HCT116 (cell line): ENCODE results near the gene CYB5D1. TPM values are rescaled to one million over a fixed set of nuclear protein-coding genes. Genes with fewer than 3 reads are reported as not detected.

Experiments
- ATAC-seq: fragments of 200-7000 bp; cut with Tn5 transposase; 2 replicates; pipeline ENCODE4 v1.9.1; 2020; ENCODE audit warnings: mild to moderate bottlenecking, moderate library complexity
- BruUV-seq: library from RNA; stranded (reverse); fragments of 400-500 nt; replicated peaks from 2 replicates; lab custom pipeline; 2021; lab: Mats Ljungman, UMichigan
- CTCF ChIA-PET: fragments of 300-600 bp; sonication (Branson Sonifier 250); formaldehyde crosslinking; loops from one replicate; lab custom pipeline; 2021; ENCODE audit warnings: antibody characterized with exemption; lab: Charles Lee
- POLR2A ChIA-PET: fragments of 300-600, 350-600 bp; sonication (Branson Sonifier 250); formaldehyde crosslinking; loops from one replicate; lab custom pipeline; 2021; ENCODE audit warnings: antibody characterized with exemption; lab: Charles Lee
- RAD21 ChIA-PET, 2 experiments: fragments of 300-600 bp; sonication (Branson Sonifier 250); formaldehyde crosslinking; loops; one replicate each; lab custom pipeline; 2023; ENCODE audit warnings: low total read pairs in 2 of 2; ENCODE audit not compliant: uncharacterized antibody in 2 of 2, unreplicated experiment in 2 of 2, low non-redundant PET in 1 of 2; lab: Charles Lee
- DNase-seq: peaks from one replicate; pipeline ENCODE4 v3.0.0-alpha.2; 2010; ENCODE audit warnings: low read depth, low spot score
- H2AFZ ChIP-seq: fragments of 200-600 bp; shearing (Covaris generic), sonication (generic); 2 replicates; pipeline ENCODE4 v1.6.1; 2017; ENCODE audit warnings: low read depth, mixed run types, mixed read lengths, antibody characterized with exemption, low read length; ENCODE audit not compliant: poor library complexity, severe bottlenecking
- H3K27ac ChIP-seq: 2 replicates; pipeline ENCODE4 v1.5.1; 2012; ENCODE audit warnings: low read depth, low read length
- H3K27me3 ChIP-seq: fragments of 200-600 bp; sonication (generic); 2 replicates; pipeline ENCODE4 v1.6.1; 2016; ENCODE audit warnings: mixed run types, low read length, mixed read lengths; ENCODE audit not compliant: insufficient read depth
- H3K36me3 ChIP-seq, 2 experiments: fragments of 200-500 bp in 1 of 2; fragments of 200-600 bp in 1 of 2; sonication (Bioruptor generic) in 1 of 2; sonication (generic) in 1 of 2; 2 replicates each; pipeline versions ENCODE4 v1.5.1 to v1.6.1; 2014 to 2016; ENCODE audit warnings: low read length in 2 of 2, inconsistent platforms in 1 of 2, mixed read lengths in 1 of 2, mixed run types in 1 of 2; ENCODE audit not compliant: insufficient read depth in 2 of 2, control insufficient read depth in 1 of 2
- H3K4me1 ChIP-seq, 2 experiments: fragments of 200-600 bp in 1 of 2; sonication (generic) in 1 of 2; 2 replicates each; pipeline versions ENCODE4 v1.5.1 to v1.6.1; 2012 to 2017; ENCODE audit warnings: low read length in 2 of 2, inconsistent platforms in 1 of 2, mild to moderate bottlenecking in 1 of 2, mixed read lengths in 1 of 2, mixed run types in 1 of 2, moderate library complexity in 1 of 2; ENCODE audit not compliant: insufficient read depth in 2 of 2, control insufficient read depth in 1 of 2
- H3K4me2 ChIP-seq: fragments of 200-600 bp; sonication (generic); 2 replicates; pipeline ENCODE4 v1.6.1; 2017; ENCODE audit warnings: mixed run types, low read length, mixed read lengths
- H3K4me3 ChIP-seq, 2 experiments: fragments of 200-600 bp in 1 of 2; sonication (generic) in 1 of 2; replicated peaks in 1 of 2; 2 replicates each; pipeline ENCODE4 v1.5.1; 2011 to 2016; ENCODE audit warnings: low read length in 2 of 2, control low read depth in 1 of 2, low read depth in 1 of 2, mild to moderate bottlenecking in 1 of 2, mixed read lengths in 1 of 2, mixed run types in 1 of 2
- H3K79me2 ChIP-seq: fragments of 200-600 bp; sonication (generic); 2 replicates; pipeline ENCODE4 v1.6.1; 2017; ENCODE audit warnings: mild to moderate bottlenecking, mixed run types, low read length, moderate library complexity, mixed read lengths; ENCODE audit not compliant: insufficient read depth
- H3K9ac ChIP-seq: fragments of 200-600 bp; sonication (generic); 2 replicates; pipeline ENCODE4 v1.6.1; 2016; ENCODE audit warnings: low read length, mixed read lengths
- H3K9me2 ChIP-seq: fragments of 200-600 bp; sonication (generic), shearing (Covaris generic); 2 replicates; pipeline ENCODE4 v1.6.1; 2017; ENCODE audit warnings: mixed run types, mild to moderate bottlenecking, moderate library complexity; ENCODE audit not compliant: insufficient read depth
- H3K9me3 ChIP-seq, 2 experiments: fragments of 200-500 bp in 1 of 2; fragments of 200-600 bp in 1 of 2; sonication (Bioruptor generic) in 1 of 2; sonication (generic) in 1 of 2; 2 replicates each; pipeline ENCODE4 v1.6.1; 2014 to 2017; ENCODE audit warnings: low read length in 2 of 2, mixed read lengths in 2 of 2, inconsistent platforms in 1 of 2, low read depth in 1 of 2, mild to moderate bottlenecking in 1 of 2, mixed run types in 1 of 2, moderate library complexity in 1 of 2; ENCODE audit not compliant: control insufficient read depth in 1 of 2, insufficient read depth in 1 of 2
- H4K20me1 ChIP-seq: fragments of 200-600 bp; sonication (generic), shearing (Covaris generic); 2 replicates; pipeline ENCODE4 v1.6.1; 2017; ENCODE audit warnings: mixed run types, mild to moderate bottlenecking, moderate library complexity; ENCODE audit not compliant: insufficient read depth
- CTCF ChIP-seq, 3 experiments: fragments of 200-600 bp in 1 of 3; sonication (generic) in 1 of 3; IDR thresholded peaks in 2 of 3; conservative IDR thresholded peaks in 1 of 3; 2 replicates each; pipeline ENCODE4 v1.5.1; 2012 to 2017; ENCODE audit warnings: low read depth in 2 of 3, low read length in 2 of 3, antibody characterized with exemption in 1 of 3, borderline replicate concordance in 1 of 3, control low read depth in 1 of 3, mild to moderate bottlenecking in 1 of 3, mixed read lengths in 1 of 3, mixed run types in 1 of 3, moderate library complexity in 1 of 3; ENCODE audit not compliant: insufficient read depth in 1 of 3
- EGR1 ChIP-seq: IDR thresholded peaks from 2 replicates; pipeline ENCODE4 v1.6.1; 2012; ENCODE audit warnings: low read depth
- ELF1 ChIP-seq: IDR thresholded peaks from 2 replicates; pipeline ENCODE4 v1.6.1; 2012; ENCODE audit warnings: low read depth, borderline replicate concordance
- EZH2 ChIP-seq: fragments of 200-600 bp; sonication (generic); IDR thresholded peaks from 2 replicates; pipeline ENCODE4 v1.6.1; 2017; ENCODE audit warnings: antibody characterized with exemption, mixed run types
- EZH2phosphoT487 ChIP-seq: fragments of 200-600 bp; IDR thresholded peaks from 2 replicates; pipeline ENCODE4 v1.6.1; 2018; ENCODE audit warnings: antibody characterized with exemption, borderline replicate concordance
- SP1 ChIP-seq: IDR thresholded peaks from 2 replicates; pipeline ENCODE4 v1.6.1; 2012; ENCODE audit warnings: low read depth
- SRF ChIP-seq: IDR thresholded peaks from 2 replicates; pipeline ENCODE4 v1.6.1; 2012; ENCODE audit warnings: low read depth
- ZBTB33 ChIP-seq: IDR thresholded peaks from 2 replicates; pipeline ENCODE4 v1.6.1; 2011; ENCODE audit warnings: mild to moderate bottlenecking, low read length, moderate library complexity; ENCODE audit not compliant: insufficient replicate concordance; ENCODE audit errors: extremely low read depth
- ZNF274 ChIP-seq: fragments of 200-500 bp; sonication (Bioruptor generic); IDR thresholded peaks from 2 replicates; pipeline ENCODE4 v1.6.1; 2014; ENCODE audit warnings: mild to moderate bottlenecking, low read depth, low read length, inconsistent platforms
- intact Hi-C: fragments of 100-400 bp; cut with micrococcal nuclease; formaldehyde crosslinking; loops from 2 replicates; pipeline ENCODE4 v1.10.0; 2022
- total RNA-seq: library from RNA; stranded (reverse); gene quantifications from one replicate; pipeline ENCODE4 v1.2.1, GENCODE V29; 2021; ENCODE audit not compliant: unreplicated experiment

Gene CYB5D1
- total RNA-seq, 1 experiment from 2014 or later: 21.5 TPM

GRCh38 chr17:7831233-7831632 is 26.6 kb upstream of the CYB5D1 start:
- no peak overlapping the region for H2AFZ ChIP-seq
- BruUV-seq: no TSS peak
- intact Hi-C loops: no loop called here
- no peaks in the 10 kb centered on the region for H3K27me3 ChIP-seq
- H3K4me1 ChIP-seq: peaks cover 7 to 31% of the 10 kb centered on the region in 2 experiments; a peak in 3 of 4 replicates
- ATAC-seq: no peak
- ChIA-PET CTCF (no interaction called here), RAD21 (no interaction called here), POLR2A (interaction anchor here (0.7 kb wide), 1 partner anchor 26 kb away, joined by 3 read pairs; the partner anchor contains the start of gene NAA38)
- H3K79me2 ChIP-seq: no peaks in the 10 kb centered on the region
- no peak overlapping the region for H3K4me2 ChIP-seq
- H3K36me3 ChIP-seq: no peaks in the 10 kb centered on the region
- no peaks in the 10 kb centered on the region for H4K20me1 ChIP-seq
- TF ChIP-seq ZBTB33 (no peak), ZNF274 (no peak), SP1 (no peak), ELF1 (no peak), SRF (no peak), EGR1 (no peak), EZH2phosphoT487 (no peak), CTCF (IDR thresholded peaks at IDR 0.05 in 2 of 3, conservative IDR thresholded peaks at IDR 0.05 in 1 of 3; ENCODE audit: borderline replicate concordance in 1 of 3, insufficient read depth in 1 of 3, low read depth in 2 of 3, low read length in 2 of 3) (no peak), EZH2 (no peak)
- no peaks in the 10 kb centered on the region for H3K9me2 ChIP-seq
- DNase-seq: no peak
- no peak overlapping the region for H3K4me3 ChIP-seq
- no peak overlapping the region for H3K27ac ChIP-seq
- no peaks in the 10 kb centered on the region for H3K9me3 ChIP-seq
- H3K9ac ChIP-seq: no peak overlapping the region
